ENCODE measurements around the gene ARHGDIA. TPM values are rescaled to one million over a fixed set of nuclear protein-coding genes. Genes with fewer than 3 reads are reported as not detected.

ARHGDIA gene
- total RNA-seq, 4 donors from 2014 or later, result 115 to 173 (median 164) TPM

DNA sequence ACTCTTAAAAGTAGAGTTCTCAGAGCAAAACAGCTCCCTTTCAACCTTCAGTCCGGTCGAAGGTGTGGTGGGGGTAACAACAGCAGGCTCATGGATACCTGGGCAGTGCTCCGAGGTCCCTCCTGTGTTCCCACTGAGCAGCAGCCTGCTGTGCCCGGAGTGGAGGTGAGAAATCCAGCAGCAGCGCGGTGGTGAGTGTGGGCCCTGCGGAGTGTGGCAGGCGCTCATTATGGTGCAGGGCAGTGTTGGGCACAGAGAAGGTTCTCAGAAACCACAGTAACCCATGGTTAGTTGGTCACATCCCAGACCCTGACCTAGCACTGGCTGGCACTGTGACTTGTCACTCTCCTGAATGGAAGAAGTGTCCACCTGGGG is 5.8 kb downstream of the ARHGDIA start:
- Histone ChIP-seq H3K36me3 (peaks cover 20 to 22% of the 10 kb centered on the region in 2 donors), H3K27me3 (no peaks in the 10 kb centered on the region), H3K4me1 (peaks cover 24 to 42% of the 10 kb centered on the region in 2 donors), H3K4me3 (replicated peaks in 1 of 3) (no peak overlapping the region), H3K27ac (no peak overlapping the region), H3K9me3 (no peaks in the 10 kb centered on the region)
- no peak for DNase-seq
- TF ChIP-seq, protein P1, sequence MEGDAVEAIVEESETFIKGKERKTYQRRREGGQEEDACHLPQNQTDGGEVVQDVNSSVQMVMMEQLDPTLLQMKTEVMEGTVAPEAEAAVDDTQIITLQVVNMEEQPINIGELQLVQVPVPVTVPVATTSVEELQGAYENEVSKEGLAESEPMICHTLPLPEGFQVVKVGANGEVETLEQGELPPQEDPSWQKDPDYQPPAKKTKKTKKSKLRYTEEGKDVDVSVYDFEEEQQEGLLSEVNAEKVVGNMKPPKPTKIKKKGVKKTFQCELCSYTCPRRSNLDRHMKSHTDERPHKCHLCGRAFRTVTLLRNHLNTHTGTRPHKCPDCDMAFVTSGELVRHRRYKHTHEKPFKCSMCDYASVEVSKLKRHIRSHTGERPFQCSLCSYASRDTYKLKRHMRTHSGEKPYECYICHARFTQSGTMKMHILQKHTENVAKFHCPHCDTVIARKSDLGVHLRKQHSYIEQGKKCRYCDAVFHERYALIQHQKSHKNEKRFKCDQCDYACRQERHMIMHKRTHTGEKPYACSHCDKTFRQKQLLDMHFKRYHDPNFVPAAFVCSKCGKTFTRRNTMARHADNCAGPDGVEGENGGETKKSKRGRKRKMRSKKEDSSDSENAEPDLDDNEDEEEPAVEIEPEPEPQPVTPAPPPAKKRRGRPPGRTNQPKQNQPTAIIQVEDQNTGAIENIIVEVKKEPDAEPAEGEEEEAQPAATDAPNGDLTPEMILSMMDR (IDR thresholded peaks at IDR 0.05), result no peak
- TF ChIP-seq POLR2A (IDR thresholded peaks at IDR 0.05), result no peak
- intact Hi-C loops (cut with DNase I), result no loop called here
- WGBS, 2 donors, result 91 to 93% methylated on average over 8 of the region's 8 CpGs

DNA sequence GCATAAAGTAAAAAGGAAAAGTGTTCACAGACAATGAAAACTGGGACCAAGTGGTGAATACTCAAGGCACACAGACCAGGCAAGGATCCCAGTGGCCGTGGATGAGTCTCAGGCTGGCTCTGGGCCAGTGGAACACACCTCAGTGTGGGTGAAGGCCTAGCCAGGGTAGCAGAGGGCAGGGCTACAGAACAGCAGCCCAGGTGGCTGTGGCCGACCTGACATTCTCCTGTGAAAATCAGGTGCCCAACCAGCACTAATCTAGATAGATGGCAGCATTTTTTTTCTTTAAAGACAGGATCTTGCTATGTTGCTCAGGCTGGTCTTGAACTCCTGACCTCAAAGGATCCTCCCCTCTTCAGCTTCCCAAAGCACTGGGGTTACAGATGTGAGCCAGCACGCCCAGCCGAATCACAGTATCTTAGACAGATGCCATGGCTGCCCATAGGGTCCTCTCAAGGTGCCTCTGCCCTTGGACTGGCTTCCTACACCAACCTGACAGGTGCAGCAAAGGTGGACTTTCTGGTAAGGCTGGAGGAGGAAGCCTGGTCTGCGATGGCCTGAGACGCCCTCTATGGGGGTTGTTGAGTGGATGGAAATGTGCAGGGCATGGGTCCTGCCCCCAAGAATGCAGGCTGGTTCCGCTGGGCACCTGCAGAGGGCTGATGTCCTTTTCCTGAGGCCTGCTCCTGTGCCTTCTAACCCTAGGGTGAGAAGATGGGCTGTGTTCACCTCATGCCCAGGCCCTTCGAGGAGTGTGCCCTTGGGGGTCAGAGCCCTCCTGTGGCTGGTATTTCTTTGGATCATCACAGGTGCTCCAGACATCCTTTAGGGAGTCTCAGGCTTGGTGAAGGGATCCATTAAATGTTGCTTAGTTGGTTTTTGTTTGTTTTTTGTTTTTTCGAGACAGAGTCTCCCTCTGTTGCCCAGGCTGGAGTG is 7.0 kb downstream of the ARHGDIA start:
- H3K27me3 ChIP-seq, result no peaks in the 10 kb centered on the region
- intact Hi-C loops (cut with DNase I), result no loop called here
- no peak overlapping the region for H3K27ac ChIP-seq
- H3K4me1 ChIP-seq, result peaks cover 17 to 33% of the 10 kb centered on the region in 2 donors
- peaks cover 12 to 17% of the 10 kb centered on the region in 2 donors for H3K36me3 ChIP-seq
- no peak for TF ChIP-seq POLR2A (IDR thresholded peaks at IDR 0.05)
- TF ChIP-seq, protein P1 (IDR thresholded peaks at IDR 0.05), result no peak
- H3K9me3 ChIP-seq, result no peaks in the 10 kb centered on the region
- no peak overlapping the region for H3K4me3 ChIP-seq (replicated peaks in 1 of 3)
- no peak for DNase-seq
- WGBS, 2 donors, result 66 to 79% methylated on average over 4 to 9 of the region's 9 CpGs

- Histone ChIP-seq H3K4me1 (peaks cover 20 to 38% of the 10 kb centered on the region in 2 donors), H3K27ac (no peak overlapping the region), H3K4me3 (replicated peaks in 1 of 3) (no peak overlapping the region), H3K27me3 (no peaks in the 10 kb centered on the region), H3K9me3 (no peaks in the 10 kb centered on the region), H3K36me3 (peaks cover 7 to 14% of the 10 kb centered on the region in 2 donors)
- intact Hi-C loops (cut with DNase I), result no loop called here
- TF ChIP-seq, protein P1 (IDR thresholded peaks at IDR 0.05), result no peak
- no peak for TF ChIP-seq POLR2A (IDR thresholded peaks at IDR 0.05)
- DNase-seq, result no peak
- WGBS, 2 donors, result 85 to 93% methylated on average over 6 of the region's 6 CpGs
Measured at GRCh38 chr17:81863123-81863675, 7.9 kb downstream of the ARHGDIA start.

GRCh38 chr17:81860756-81861568 is 10.2 kb downstream of the ARHGDIA start:
- DNase-seq, result peak; percentile 98 to 99
- intact Hi-C loops (cut with DNase I), result no loop called here
- TF ChIP-seq, protein P1 (IDR thresholded peaks at IDR 0.05), result peak in 2 of 6 experiments; percentile 6 to 12
- TF ChIP-seq POLR2A (IDR thresholded peaks at IDR 0.05), result peak; percentile 64 to 98
- Histone ChIP-seq H3K27ac (peak overlapping the region; percentile 81 to 89 (median 83)), H3K4me1 (peaks cover 20 to 36% of the 10 kb centered on the region in 2 donors), H3K4me3 (replicated peaks in 1 of 3) (peak overlapping the region; percentile 35 to 66 (median 62)), H3K9me3 (no peaks in the 10 kb centered on the region), H3K36me3 (peaks cover 17 to 25% of the 10 kb centered on the region in 2 donors), H3K27me3 (no peaks in the 10 kb centered on the region)
- WGBS, 2 donors, result 3 to 4% methylated on average over 5 to 8 of the region's 74 CpGs

All from thyroid gland (tissue), 4 donors.